Measurements from ENCODE around the gene FN3KRP. TPM values are rescaled to one million over a fixed set of nuclear protein-coding genes. Genes with fewer than 3 reads are reported as not detected.

FN3KRP gene
- total and polyA plus RNA-seq, 2 of the 13 experiments (the other 11 are each of a cell fraction or from before 2014, with no cell fraction given): 22.4 to 28.2 TPM

DNA sequence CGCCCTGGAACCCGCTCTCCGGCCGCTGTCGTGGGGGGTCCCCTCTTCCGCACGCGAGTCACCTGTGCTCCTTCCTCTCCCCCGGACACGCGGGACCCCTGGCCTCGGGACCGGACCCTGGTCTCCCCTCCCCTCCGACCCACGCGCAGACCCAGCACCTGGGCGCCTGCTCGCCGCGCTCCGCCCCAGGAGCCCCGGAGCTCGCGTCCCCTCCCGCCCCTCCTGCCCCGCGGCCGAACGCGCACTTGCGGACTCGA lies 18.8 kb upstream of the FN3KRP start (continued):
- TF ChIP-seq, protein P1, sequence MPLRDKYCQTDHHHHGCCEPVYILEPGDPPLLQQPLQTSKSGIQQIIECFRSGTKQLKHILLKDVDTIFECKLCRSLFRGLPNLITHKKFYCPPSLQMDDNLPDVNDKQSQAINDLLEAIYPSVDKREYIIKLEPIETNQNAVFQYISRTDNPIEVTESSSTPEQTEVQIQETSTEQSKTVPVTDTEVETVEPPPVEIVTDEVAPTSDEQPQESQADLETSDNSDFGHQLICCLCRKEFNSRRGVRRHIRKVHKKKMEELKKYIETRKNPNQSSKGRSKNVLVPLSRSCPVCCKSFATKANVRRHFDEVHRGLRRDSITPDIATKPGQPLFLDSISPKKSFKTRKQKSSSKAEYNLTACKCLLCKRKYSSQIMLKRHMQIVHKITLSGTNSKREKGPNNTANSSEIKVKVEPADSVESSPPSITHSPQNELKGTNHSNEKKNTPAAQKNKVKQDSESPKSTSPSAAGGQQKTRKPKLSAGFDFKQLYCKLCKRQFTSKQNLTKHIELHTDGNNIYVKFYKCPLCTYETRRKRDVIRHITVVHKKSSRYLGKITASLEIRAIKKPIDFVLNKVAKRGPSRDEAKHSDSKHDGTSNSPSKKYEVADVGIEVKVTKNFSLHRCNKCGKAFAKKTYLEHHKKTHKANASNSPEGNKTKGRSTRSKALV (CRISPR knock-in tag; IDR thresholded peaks at IDR 0.05): no peak
- TF ChIP-seq HES4 (CRISPR knock-in tag; IDR thresholded peaks at IDR 0.05; ENCODE audit: borderline replicate concordance): peak; percentile 64; the same call in 1 of the 2 replicates
- no peak; the same call in 1 of the 2 replicates for TF ChIP-seq ZNF451 (CRISPR knock-in tag; IDR thresholded peaks at IDR 0.05)

DNA sequence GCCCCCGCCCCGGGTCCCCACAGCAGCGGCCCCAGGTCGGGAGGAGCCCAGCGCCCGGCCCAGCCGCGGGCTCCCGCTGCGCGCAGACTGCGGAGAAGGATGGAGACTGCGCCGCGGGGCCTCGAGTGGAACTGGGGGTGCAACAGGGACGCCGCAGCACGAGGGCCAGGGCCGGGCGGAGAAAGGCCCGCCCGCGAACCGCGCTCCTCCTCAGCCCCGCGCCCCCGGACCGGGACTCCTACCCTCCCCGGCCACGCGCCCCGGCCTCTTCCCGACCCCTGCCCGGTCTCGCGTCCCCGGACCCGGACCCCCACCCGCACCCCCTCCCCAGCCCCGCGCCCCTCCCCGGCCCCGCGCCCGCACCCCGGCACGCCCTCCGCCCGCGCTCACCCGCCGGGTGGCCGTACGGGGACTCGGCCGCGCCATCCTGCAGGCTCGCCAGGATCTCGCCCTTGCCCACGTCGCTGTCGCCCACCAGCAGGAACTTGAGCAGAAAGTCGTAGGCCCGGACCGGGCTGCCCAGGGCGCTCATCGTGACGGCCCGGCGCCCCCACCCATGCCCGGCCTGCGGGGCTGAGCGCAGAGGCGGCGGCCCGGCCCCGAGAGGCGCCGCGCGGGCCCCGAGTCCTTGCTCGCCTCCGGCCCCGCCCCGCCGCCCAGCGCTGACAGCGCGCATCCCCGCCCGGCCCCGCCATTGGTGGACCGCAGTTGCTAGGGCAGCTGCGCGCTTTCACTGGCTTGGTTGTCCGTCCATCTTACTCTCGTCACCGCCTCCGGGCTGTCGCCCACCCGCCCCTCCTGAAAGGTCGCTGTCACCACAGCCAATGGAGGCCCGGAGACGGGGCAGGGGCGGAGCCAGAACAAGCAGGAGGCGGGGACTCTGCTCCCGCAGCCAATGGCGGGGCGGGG lies 18.2 kb upstream of the FN3KRP start, which contains the start of gene RAB40B:
Gene RAB40B (minus strand): TSS at position 634 of the 909 bp plus-strand sequence. CDS start 102 bp downstream, at position 532.
- H3K27ac ChIP-seq (ENCODE audit: extremely low read length, insufficient read depth, low read length): no peak within 1 kb of the TSS
- no peak within 1 kb of the TSS for H2AFZ ChIP-seq (ENCODE audit: low read length)
- POLR2A ChIA-PET: interaction anchor here (0.6 to 0.8 kb wide), 2 partner anchors 10 to 48 kb away, joined by 3 read pairs; no protein-coding TSS in a partner anchor
- no peak for TF ChIP-seq PAF1 (CRISPR knock-in tag; IDR thresholded peaks at IDR 0.05)
- TF ChIP-seq ZNF841 (CRISPR knock-in tag; IDR thresholded peaks at IDR 0.05; ENCODE audit: borderline replicate concordance): no peak
- TF ChIP-seq, protein P2, sequence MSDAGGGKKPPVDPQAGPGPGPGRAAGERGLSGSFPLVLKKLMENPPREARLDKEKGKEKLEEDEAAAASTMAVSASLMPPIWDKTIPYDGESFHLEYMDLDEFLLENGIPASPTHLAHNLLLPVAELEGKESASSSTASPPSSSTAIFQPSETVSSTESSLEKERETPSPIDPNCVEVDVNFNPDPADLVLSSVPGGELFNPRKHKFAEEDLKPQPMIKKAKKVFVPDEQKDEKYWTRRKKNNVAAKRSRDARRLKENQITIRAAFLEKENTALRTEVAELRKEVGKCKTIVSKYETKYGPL (CRISPR knock-in tag; IDR thresholded peaks at IDR 0.05): no peak
- TF ChIP-seq CBFB (CRISPR knock-in tag; IDR thresholded peaks at IDR 0.05): peak; percentile 16; the same call in 1 of the 2 replicates
- no peak for TF ChIP-seq CCAR2 (optimal IDR thresholded peaks at IDR 0.05; ENCODE audit: low read depth, low read length)
- no peak for TF ChIP-seq SMYD3 (CRISPR knock-in tag; IDR thresholded peaks at IDR 0.05)
- TF ChIP-seq EEA1 (CRISPR knock-in tag; IDR thresholded peaks at IDR 0.05; ENCODE audit: borderline replicate concordance): no peak
- TF ChIP-seq IRF2 (CRISPR knock-in tag; IDR thresholded peaks at IDR 0.05): no peak
- TF ChIP-seq, protein P3, sequence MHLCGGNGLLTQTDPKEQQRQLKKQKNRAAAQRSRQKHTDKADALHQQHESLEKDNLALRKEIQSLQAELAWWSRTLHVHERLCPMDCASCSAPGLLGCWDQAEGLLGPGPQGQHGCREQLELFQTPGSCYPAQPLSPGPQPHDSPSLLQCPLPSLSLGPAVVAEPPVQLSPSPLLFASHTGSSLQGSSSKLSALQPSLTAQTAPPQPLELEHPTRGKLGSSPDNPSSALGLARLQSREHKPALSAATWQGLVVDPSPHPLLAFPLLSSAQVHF (CRISPR knock-in tag; IDR thresholded peaks at IDR 0.05): no peak
- TF ChIP-seq CEBPB (IDR thresholded peaks at IDR 0.05; ENCODE audit: borderline replicate concordance, low read depth, low read length): no peak
- no peak for TF ChIP-seq ZNF44 (CRISPR knock-in tag; IDR thresholded peaks at IDR 0.05)
- TF ChIP-seq ZFYVE20 (CRISPR knock-in tag; IDR thresholded peaks at IDR 0.05; ENCODE audit: borderline replicate concordance, low read depth): no peak
- TF ChIP-seq SP4 (CRISPR knock-in tag; IDR thresholded peaks at IDR 0.05): peak; percentile 99
- TF ChIP-seq NR3C1 (CRISPR knock-in tag; IDR thresholded peaks at IDR 0.05): no peak
- TF ChIP-seq, protein P4, sequence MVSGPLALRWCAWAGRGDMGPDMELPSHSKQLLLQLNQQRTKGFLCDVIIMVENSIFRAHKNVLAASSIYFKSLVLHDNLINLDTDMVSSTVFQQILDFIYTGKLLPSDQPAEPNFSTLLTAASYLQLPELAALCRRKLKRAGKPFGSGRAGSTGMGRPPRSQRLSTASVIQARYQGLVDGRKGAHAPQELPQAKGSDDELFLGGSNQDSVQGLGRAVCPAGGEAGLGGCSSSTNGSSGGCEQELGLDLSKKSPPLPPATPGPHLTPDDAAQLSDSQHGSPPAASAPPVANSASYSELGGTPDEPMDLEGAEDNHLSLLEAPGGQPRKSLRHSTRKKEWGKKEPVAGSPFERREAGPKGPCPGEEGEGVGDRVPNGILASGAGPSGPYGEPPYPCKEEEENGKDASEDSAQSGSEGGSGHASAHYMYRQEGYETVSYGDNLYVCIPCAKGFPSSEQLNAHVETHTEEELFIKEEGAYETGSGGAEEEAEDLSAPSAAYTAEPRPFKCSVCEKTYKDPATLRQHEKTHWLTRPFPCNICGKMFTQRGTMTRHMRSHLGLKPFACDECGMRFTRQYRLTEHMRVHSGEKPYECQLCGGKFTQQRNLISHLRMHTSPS (CRISPR knock-in tag; IDR thresholded peaks at IDR 0.05; ENCODE audit: low read depth): no peak

More for the DNA sequence above, 18.2 kb upstream of the FN3KRP start, which contains the start of gene RAB40B:
- CTCF ChIA-PET (ENCODE audit: low intra/inter-chr PET ratio, low total read pairs): no interaction called here
- FAIRE-seq: peak; percentile 91
- Histone ChIP-seq H3K79me2 (ENCODE audit: insufficient read depth, low read length) (no peaks in the 10 kb centered on the region), H3K27me3 (ENCODE audit: control insufficient read depth in 1 of 2, insufficient read depth in 2 of 2, low read length in 2 of 2) (peaks cover 0 to 11% of the 10 kb centered on the region in 2 experiments; a peak in 1 of 5 replicates), H3K9ac (ENCODE audit: insufficient read depth, low read depth, low read length) (peak within 1 kb of the TSS; percentile 60), H3K4me1 (ENCODE audit: insufficient read depth, low read length) (peaks cover 54% of the 10 kb centered on the region), H3K4me2 (ENCODE audit: low read depth, low read length) (peak within 1 kb of the TSS; percentile 90), H3K4me3 (replicated peaks in 1 of 3; ENCODE audit: insufficient read depth in 1 of 3, low read depth in 2 of 3, low read length in 3 of 3) (peak within 1 kb of the TSS; percentile 64 to 85 (median 82)), H4K20me1 (ENCODE audit: insufficient read depth, low read length) (no peaks in the 10 kb centered on the region), H3K9me3 (ENCODE audit: low read length) (peaks cover 15% of the 10 kb centered on the region), H3K36me3 (replicated peaks in 1 of 2; ENCODE audit: control insufficient read depth in 1 of 2, insufficient read depth in 2 of 2, low read length in 2 of 2) (no peaks in the 10 kb centered on the region)
- BruUV-seq (replicated peaks): no TSS peak
- DNase-seq (ENCODE audit: low spot score): peak; percentile 96
- in situ Hi-C loops (cut with HindIII; ENCODE audit: extremely low pct_ligation_motif_present, low pct_unique_long_range_greater_than_20kb): no loop called here
- intact Hi-C loops (cut with micrococcal nuclease; ENCODE audit: unreplicated experiment): no loop called here
- peak; percentile 92 for ATAC-seq
- 0% methylated on average over 4 of the region's 112 CpGs for WGBS (ENCODE audit: low lambda C conversion rate)
